ENCODE measurements around the gene CENPP.
"Not testable (repeated sequence)": the region's sequence is repeated elsewhere in the genome, so short reads cannot be mapped to it uniquely, and the experiment has no call there.

Gene CENPP

GRCh38 chr9:92405818-92406217 is 80.1 kb downstream of the CENPP start:
- no peaks in the 10 kb centered on the region; the same call in 1 of the 2 replicates for H3K36me3 ChIP-seq (ENCODE audit: control insufficient read depth, insufficient read depth, low read length)
- H3K4me3 ChIP-seq (replicated peaks; ENCODE audit: low read depth, low read length): no peak overlapping the region
- DNase-seq (ENCODE audit: extremely low read depth, insufficient read length): no peak
- no peaks in the 10 kb centered on the region for H3K27me3 ChIP-seq (replicated peaks; ENCODE audit: control insufficient read depth, insufficient read depth, low read length)
- TF ChIP-seq CTCF (IDR thresholded peaks at IDR 0.05; ENCODE audit: insufficient read depth, low read length, poor library complexity, severe bottlenecking): no peak

GRCh38 chr9:92406477-92406876 is 80.7 kb downstream of the CENPP start:
- no peak overlapping the region for H3K4me3 ChIP-seq (replicated peaks; ENCODE audit: low read depth, low read length)
- DNase-seq (ENCODE audit: extremely low read depth, insufficient read length): peak; percentile 12
- no peaks in the 10 kb centered on the region for H3K27me3 ChIP-seq (replicated peaks; ENCODE audit: control insufficient read depth, insufficient read depth, low read length)
- no peak for TF ChIP-seq CTCF (IDR thresholded peaks at IDR 0.05; ENCODE audit: insufficient read depth, low read length, poor library complexity, severe bottlenecking)
- no peaks in the 10 kb centered on the region; the same call in 1 of the 2 replicates for H3K36me3 ChIP-seq (ENCODE audit: control insufficient read depth, insufficient read depth, low read length)

GRCh38 chr9:92407818-92408217 is 82.1 kb downstream of the CENPP start:
- TF ChIP-seq CTCF (IDR thresholded peaks at IDR 0.05; ENCODE audit: insufficient read depth, low read length, poor library complexity, severe bottlenecking): no peak
- no peak for DNase-seq (ENCODE audit: extremely low read depth, insufficient read length)
- H3K4me3 ChIP-seq (replicated peaks; ENCODE audit: low read depth, low read length): no peak overlapping the region
- no peaks in the 10 kb centered on the region; the same call in 1 of the 2 replicates for H3K36me3 ChIP-seq (ENCODE audit: control insufficient read depth, insufficient read depth, low read length)
- no peaks in the 10 kb centered on the region for H3K27me3 ChIP-seq (replicated peaks; ENCODE audit: control insufficient read depth, insufficient read depth, low read length)

- Histone ChIP-seq H3K4me3 (replicated peaks; ENCODE audit: low read depth, low read length) (no peak overlapping the region), H3K36me3 (ENCODE audit: control insufficient read depth, insufficient read depth, low read length) (no peaks in the 10 kb centered on the region; the same call in 1 of the 2 replicates), H3K27me3 (replicated peaks; ENCODE audit: control insufficient read depth, insufficient read depth, low read length) (no peaks in the 10 kb centered on the region)
- DNase-seq (ENCODE audit: extremely low read depth, insufficient read length): no peak
- no peak for TF ChIP-seq CTCF (IDR thresholded peaks at IDR 0.05; ENCODE audit: insufficient read depth, low read length, poor library complexity, severe bottlenecking)
These were observed 83.2 kb downstream of the CENPP start for GRCh38 chr9:92408747-92409478.

GRCh38 chr9:92411157-92411556 is 85.4 kb downstream of the CENPP start:
- H3K27me3 ChIP-seq (replicated peaks; ENCODE audit: control insufficient read depth, insufficient read depth, low read length); DNase-seq (ENCODE audit: extremely low read depth, insufficient read length); H3K36me3 ChIP-seq (ENCODE audit: control insufficient read depth, insufficient read depth, low read length); H3K4me3 ChIP-seq (replicated peaks; ENCODE audit: low read depth, low read length): not testable (repeated sequence)

DNA sequence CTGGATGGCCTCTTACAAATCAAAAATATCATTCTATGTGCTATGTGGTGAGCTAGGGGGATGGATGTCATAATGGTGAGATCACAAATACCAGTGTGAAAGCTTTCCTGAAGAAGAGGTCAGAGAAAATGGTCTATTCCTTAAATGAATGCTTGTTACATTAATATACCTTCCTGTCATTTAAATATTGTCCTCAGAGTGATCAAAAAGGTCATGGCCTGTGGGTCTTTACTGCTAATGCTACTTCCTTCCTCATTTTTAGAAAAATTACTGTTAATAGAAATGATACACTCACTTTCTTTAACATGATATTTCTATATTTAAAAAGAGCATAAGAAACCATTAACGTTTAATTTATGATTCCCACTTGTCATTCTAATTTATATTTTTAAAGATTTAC is 88.8 kb downstream of the CENPP start:
- DNase-seq (ENCODE audit: extremely low read depth, insufficient read length): no peak
- TF ChIP-seq CTCF (IDR thresholded peaks at IDR 0.05; ENCODE audit: insufficient read depth, low read length, poor library complexity, severe bottlenecking): no peak
- Histone ChIP-seq H3K4me3 (replicated peaks; ENCODE audit: low read depth, low read length) (no peak overlapping the region), H3K36me3 (ENCODE audit: control insufficient read depth, insufficient read depth, low read length) (no peaks in the 10 kb centered on the region; the same call in 1 of the 2 replicates), H3K27me3 (replicated peaks; ENCODE audit: control insufficient read depth, insufficient read depth, low read length) (no peaks in the 10 kb centered on the region)
